IMR-90 (cell line): Measurements from ENCODE around the gene UNK. TPM values are rescaled to one million over a fixed set of nuclear protein-coding genes. Genes with fewer than 3 reads are reported as not detected.

Source experiments
- ATAC-seq: fragments of 200-7000 bp; cut with Tn5 transposase; 2 replicates; pipeline ENCODE4 v1.9.1; 2020; ENCODE audit warnings: low read depth, mild to moderate bottlenecking, moderate library complexity
- BruUV-seq: library from RNA; stranded (reverse); fragments of 400-500 nt; replicated peaks from 2 replicates; lab custom pipeline; 2021; lab: Mats Ljungman, UMichigan
- CTCF ChIA-PET: fragments of 300-600 bp; formaldehyde crosslinking; extraction: SDS; loops from one replicate; lab custom pipeline; 2021; ENCODE audit warnings: antibody characterized with exemption; lab: Yijun Ruan, JAX
- POLR2A ChIA-PET: fragments of 300-600 bp; sonication (Branson Sonifier 250); formaldehyde crosslinking; loops from one replicate; lab custom pipeline; 2022; ENCODE audit warnings: antibody characterized with exemption; ENCODE audit not compliant: unreplicated experiment; lab: Charles Lee
- DNase-seq: peaks from one replicate; pipeline ENCODE4 v3.0.0; 2013
- H2AFZ ChIP-seq: replicated peaks from 2 replicates; pipeline ENCODE3; 2013; ENCODE audit warnings: low read length, mild to moderate bottlenecking; ENCODE audit not compliant: poor library complexity
- H2AK5ac ChIP-seq: 2 replicates; pipeline ENCODE4 v1.6.1; 2013; ENCODE audit warnings: low read depth, low read length, inconsistent platforms
- H2AK9ac ChIP-seq: replicated peaks from 2 replicates; pipeline ENCODE3; 2013; ENCODE audit warnings: mild to moderate bottlenecking, low read depth, low read length, moderate library complexity; ENCODE audit not compliant: poor library complexity
- H2BK120ac ChIP-seq: 2 replicates; pipeline ENCODE4 v1.6.1; 2013; ENCODE audit warnings: low read depth, low read length, inconsistent platforms
- H2BK15ac ChIP-seq: 3 replicates; pipeline ENCODE4 v1.6.1; 2013; ENCODE audit warnings: low read depth, low read length, inconsistent platforms
- H2BK20ac ChIP-seq: 2 replicates; pipeline ENCODE4 v1.6.1; 2013; ENCODE audit warnings: low read depth, mild to moderate bottlenecking, inconsistent platforms, low read length, moderate library complexity
- H2BK5ac ChIP-seq: 2 replicates; pipeline ENCODE4 v1.6.1; 2013; ENCODE audit warnings: mild to moderate bottlenecking, low read depth, low read length, inconsistent platforms; ENCODE audit not compliant: poor library complexity, severe bottlenecking
- H3K14ac ChIP-seq: replicated peaks from 2 replicates; pipeline ENCODE4 v1.6.1; 2013; ENCODE audit warnings: low read depth, low read length, inconsistent platforms
- H3K18ac ChIP-seq: 2 replicates; pipeline ENCODE4 v1.6.1; 2013; ENCODE audit warnings: low read depth, low read length, control low read depth
- H3K23ac ChIP-seq: 2 replicates; pipeline ENCODE4 v1.6.1; 2013; ENCODE audit warnings: low read depth, low read length, inconsistent platforms
- H3K27ac ChIP-seq: 2 replicates; pipeline ENCODE4 v1.5.1; 2013; ENCODE audit warnings: mild to moderate bottlenecking, control low read depth, low read length; ENCODE audit not compliant: insufficient read depth
- H3K27me3 ChIP-seq: 2 replicates; pipeline ENCODE4 v1.6.1; 2013; ENCODE audit warnings: low read length; ENCODE audit not compliant: control insufficient read depth, insufficient read depth
- H3K36me3 ChIP-seq: 2 replicates; pipeline ENCODE4 v1.6.1; 2013; ENCODE audit warnings: low read length, mixed read lengths; ENCODE audit not compliant: control insufficient read depth, insufficient read depth
- H3K4ac ChIP-seq: 2 replicates; pipeline ENCODE4 v1.6.1; 2013; ENCODE audit warnings: low read depth, low read length, inconsistent platforms
- H3K4me1 ChIP-seq: 2 replicates; pipeline ENCODE4 v1.6.1; 2013; ENCODE audit warnings: low read length, mixed read lengths; ENCODE audit not compliant: control insufficient read depth, insufficient read depth
- H3K4me2 ChIP-seq: 2 replicates; pipeline ENCODE4 v1.6.1; 2013; ENCODE audit warnings: low read depth, mild to moderate bottlenecking, control low read depth, low read length, moderate library complexity
- H3K4me3 ChIP-seq: 2 replicates; pipeline ENCODE4 v1.5.1; 2013; ENCODE audit warnings: low read depth, mild to moderate bottlenecking, control low read depth, low read length, moderate library complexity; ENCODE audit not compliant: insufficient read depth
- H3K56ac ChIP-seq: 2 replicates; pipeline ENCODE4 v1.6.1; 2013; ENCODE audit warnings: low read length, inconsistent platforms; ENCODE audit not compliant: insufficient read depth; ENCODE audit errors: extremely low read depth
- H3K79me1 ChIP-seq, 2 experiments: 2 replicates each; pipeline ENCODE4 v1.6.1; 2013; ENCODE audit warnings: low read length in 2 of 2, inconsistent platforms in 1 of 2, low read depth in 1 of 2
- H3K9ac ChIP-seq: 2 replicates; pipeline ENCODE4 v1.6.1; 2013; ENCODE audit warnings: low read depth, low read length, control low read depth
- H3K9me1 ChIP-seq: 2 replicates; pipeline ENCODE4 v1.6.1; 2013; ENCODE audit warnings: low read length, inconsistent platforms; ENCODE audit not compliant: insufficient read depth
- H3K9me3 ChIP-seq: 2 replicates; pipeline ENCODE4 v1.6.1; 2013; ENCODE audit warnings: low read length; ENCODE audit not compliant: control insufficient read depth, insufficient read depth
- H4K20me1 ChIP-seq: 2 replicates; pipeline ENCODE4 v1.6.1; 2013; ENCODE audit warnings: low read length, inconsistent platforms; ENCODE audit not compliant: insufficient read depth
- H4K5ac ChIP-seq: 2 replicates; pipeline ENCODE4 v1.6.1; 2013; ENCODE audit warnings: mild to moderate bottlenecking, low read depth, low read length, control low read depth
- H4K8ac ChIP-seq, 2 experiments: 2 replicates each; pipeline ENCODE4 v1.6.1; 2013; ENCODE audit warnings: low read depth in 2 of 2, low read length in 2 of 2, control low read depth in 1 of 2, inconsistent platforms in 1 of 2
- H4K91ac ChIP-seq: 2 replicates; pipeline ENCODE4 v1.6.1; 2013; ENCODE audit warnings: low read depth, low read length, inconsistent platforms; ENCODE audit not compliant: insufficient read depth
- BHLHE40 ChIP-seq: fragments of 150-350 bp; IDR thresholded peaks from 2 replicates; pipeline ENCODE4 v1.6.1; 2016; ENCODE audit warnings: mild to moderate bottlenecking, low read depth, low read length
- CEBPB ChIP-seq: IDR thresholded peaks from 2 replicates; pipeline ENCODE4 v1.6.1; 2012; ENCODE audit warnings: low read depth, low read length, improper control_type of control experiment
- CHD1 ChIP-seq: IDR thresholded peaks from 2 replicates; pipeline ENCODE4 v1.6.1; 2012; ENCODE audit warnings: low read depth, low read length, improper control_type of control experiment
- ELK1 ChIP-seq: fragments of 150-350 bp; IDR thresholded peaks from 2 replicates; pipeline ENCODE4 v1.6.1; 2016; ENCODE audit warnings: low read depth, mild to moderate bottlenecking, low read length, moderate library complexity, borderline replicate concordance
- FOS ChIP-seq: fragments of 150-350 bp; IDR thresholded peaks from 2 replicates; pipeline ENCODE4 v1.6.1; 2016; ENCODE audit warnings: low read depth, low read length
- MAFK ChIP-seq: IDR thresholded peaks from 2 replicates; pipeline ENCODE4 v1.6.1; 2012; ENCODE audit warnings: low read depth, low read length, improper control_type of control experiment
- MAZ ChIP-seq: IDR thresholded peaks from 2 replicates; pipeline ENCODE4 v1.6.1; 2012; ENCODE audit warnings: low read depth, mild to moderate bottlenecking, low read length, improper control_type of control experiment, moderate library complexity, borderline replicate concordance
- MXI1 ChIP-seq: IDR thresholded peaks from 2 replicates; pipeline ENCODE4 v1.6.1; 2012; ENCODE audit warnings: low read depth, mild to moderate bottlenecking, low read length, moderate library complexity, borderline replicate concordance
- NFE2L2 ChIP-seq: fragments of 150-350 bp; IDR thresholded peaks from 2 replicates; pipeline ENCODE4 v1.6.1; 2016; ENCODE audit warnings: low read depth, mild to moderate bottlenecking, low read length
- POLR2A ChIP-seq: IDR thresholded peaks from 2 replicates; pipeline ENCODE4 v1.6.1; 2012; ENCODE audit warnings: mild to moderate bottlenecking, low read depth, low read length
- RAD21 ChIP-seq: IDR thresholded peaks from 2 replicates; pipeline ENCODE4 v1.6.1; 2012; ENCODE audit warnings: low read length, improper control_type of control experiment
- RCOR1 ChIP-seq: IDR thresholded peaks from 2 replicates; pipeline ENCODE4 v1.6.1; 2012; ENCODE audit warnings: mild to moderate bottlenecking, low read length, improper control_type of control experiment; ENCODE audit not compliant: insufficient replicate concordance
- RFX5 ChIP-seq: IDR thresholded peaks from 2 replicates; pipeline ENCODE4 v1.8.0; 2012; ENCODE audit warnings: low read depth, mild to moderate bottlenecking, low read length, moderate library complexity
- SMC3 ChIP-seq: fragments of 150-350 bp; IDR thresholded peaks from 2 replicates; pipeline ENCODE4 v1.6.1; 2016; ENCODE audit warnings: low read depth, mild to moderate bottlenecking, antibody characterized with exemption, low read length, moderate library complexity
- USF2 ChIP-seq: fragments of 150-350 bp; IDR thresholded peaks from 2 replicates; pipeline ENCODE4 v1.6.1; 2017; ENCODE audit warnings: mild to moderate bottlenecking, antibody characterized with exemption, low read length, low read depth
- WGBS, 2 experiments: methylation state at CpG; one replicate each; pipeline versions ENCODE4 v1.1.5 to v1.1.7; 2013; ENCODE audit warnings: missing lambda C conversion rate in 2 of 2; ENCODE audit not compliant: insufficient read length in 1 of 2; ENCODE audit errors: extremely low coverage in 2 of 2; 5-methylcytosine and 5-hydroxymethylcytosine counted together
- dilution Hi-C: fragments of 300-500 bp; cut with HindIII; formaldehyde crosslinking; loops from one replicate; pipeline ENCODE4 v1.14.3; 2018; ENCODE audit warnings: low sequenced_read_pairs; ENCODE audit not compliant: unreplicated experiment
- in situ Hi-C: fragments of 300-500 bp; cut with MboI; formaldehyde crosslinking; loops from 3 replicates; pipeline ENCODE4 v1.14.3; 2019; ENCODE audit warnings: low sequenced_read_pairs, inconsistent platforms, mixed read lengths
- intact Hi-C: fragments of 100-400 bp; cut with micrococcal nuclease; formaldehyde crosslinking; loops from 2 replicates; pipeline ENCODE4 v1.10.0; 2022
- polyA plus RNA-seq, 3 experiments: library from polyadenylated mRNA; depleted of rRNA; stranded (reverse); fragments of >200 nt; gene quantifications; 2 replicates each; pipeline ENCODE4 v1.2.3, GENCODE V29; 2012; ENCODE audit warnings: low replicate concordance in 1 of 3
- total RNA-seq: library from RNA; depleted of rRNA; stranded (reverse); fragments of >200 nt; gene quantifications from 2 replicates; pipeline ENCODE4 v1.2.3, GENCODE V29; 2012

The UNK gene
- total and polyA plus RNA-seq, 2 of the 4 experiments (the other 2 are of a cell fraction), result 15.4 to 17.3 TPM

- CTCF ChIA-PET, result no interaction called here
- H3K79me1 ChIP-seq, result peaks cover 11 to 42% of the 10 kb centered on the region in 2 experiments
- peaks cover 50% of the 10 kb centered on the region for H3K36me3 ChIP-seq
- ATAC-seq, result no peak
- no peaks in the 10 kb centered on the region for H3K27me3 ChIP-seq
- no peak overlapping the region for H3K9ac ChIP-seq
- intact Hi-C loops (no loop called here), in situ Hi-C loops (no loop called here), dilution Hi-C loops (no loop called here)
- peak; percentile 13 for DNase-seq
- no peak overlapping the region for H3K18ac ChIP-seq
- no peak overlapping the region for H2BK20ac ChIP-seq
- H3K4ac ChIP-seq, result no peak overlapping the region
- no peak overlapping the region for H3K27ac ChIP-seq
- H3K4me3 ChIP-seq, result no peak overlapping the region
- H3K9me3 ChIP-seq, result no peaks in the 10 kb centered on the region
- H3K9me1 ChIP-seq, result peaks cover 18% of the 10 kb centered on the region; the same call in 1 of the 2 replicates
- H4K91ac ChIP-seq, result no peak overlapping the region
- POLR2A ChIA-PET, result interaction anchor here (0.5 kb wide), 1 partner anchor 32 kb away, joined by 3 read pairs; a partner anchor contains a TSS
- H2AK5ac ChIP-seq, result no peak overlapping the region
- H3K4me1 ChIP-seq, result peaks cover 7% of the 10 kb centered on the region
- no peak overlapping the region for H3K4me2 ChIP-seq
- peaks cover 20% of the 10 kb centered on the region for H4K20me1 ChIP-seq
- H2BK5ac ChIP-seq, result no peak overlapping the region
- no peak overlapping the region for H3K23ac ChIP-seq
- no TSS peak for BruUV-seq
- no peak overlapping the region for H2AFZ ChIP-seq
- no peak overlapping the region for H2BK120ac ChIP-seq
- no peak overlapping the region for H3K56ac ChIP-seq
- no peak overlapping the region for H2BK15ac ChIP-seq
- H3K14ac ChIP-seq, result no peak overlapping the region
- 81% methylated on average over 15 of the region's 27 CpGs; no CpG with 5 or more reads in 1 of the 2 experiments for WGBS, 2 experiments
- no peak overlapping the region for H4K8ac ChIP-seq
- no peak overlapping the region for H2AK9ac ChIP-seq
- no peak overlapping the region for H4K5ac ChIP-seq
- TF ChIP-seq CEBPB, result no peak
- TF ChIP-seq USF2, result no peak
- no peak for TF ChIP-seq FOS
- no peak for TF ChIP-seq RCOR1
- TF ChIP-seq BHLHE40, result no peak
- TF ChIP-seq MAZ, result no peak
- TF ChIP-seq RFX5, result no peak
- TF ChIP-seq SMC3, result no peak
- TF ChIP-seq MXI1, result no peak
- no peak for TF ChIP-seq CHD1
- no peak for TF ChIP-seq MAFK
- no peak for TF ChIP-seq NFE2L2
- TF ChIP-seq POLR2A, result no peak
- TF ChIP-seq ELK1, result no peak
- TF ChIP-seq RAD21, result no peak
Observed at GRCh38 chr17:75812096-75813013, 27.7 kb downstream of the UNK start.
